Small intestine (tissue), 7 donors: ENCODE results near the gene EEFSEC. TPM values are rescaled to one million over a fixed set of nuclear protein-coding genes. Genes with fewer than 3 reads are reported as not detected.
A peak's percentile ranks its signal among the peaks of the same experiment; 100 is the strongest.

Source experiments
- DNase-seq, 2 donors: peaks; one replicate each; pipeline versions ENCODE4 v3.0.0 to v3.0.0-alpha.2; 2013
- FAIRE-seq: peaks from 2 replicates; lab custom pipeline; 2012; peaks lifted over from hg19 to GRCh38; lab: Jason Lieb, UNC
- H3K27ac ChIP-seq, 3 donors: one replicate each; pipeline ENCODE4 v1.5.1; 2013; ENCODE audit warnings: low read length in 2 of 3, mild to moderate bottlenecking in 2 of 3, control low read depth in 1 of 3, inconsistent platforms in 1 of 3, low read depth in 1 of 3, moderate library complexity in 1 of 3
- H3K27me3 ChIP-seq, 3 donors: one replicate each; pipeline ENCODE4 v1.6.1; 2013; ENCODE audit warnings: low read length in 3 of 3, inconsistent platforms in 1 of 3; ENCODE audit not compliant: control insufficient read depth in 3 of 3, insufficient read depth in 3 of 3
- H3K36me3 ChIP-seq, 3 donors: one replicate each; pipeline ENCODE4 v1.6.1; 2013; ENCODE audit warnings: low read length in 3 of 3, inconsistent platforms in 1 of 3, low read depth in 1 of 3, mild to moderate bottlenecking in 1 of 3, moderate library complexity in 1 of 3; ENCODE audit not compliant: control insufficient read depth in 3 of 3, insufficient read depth in 2 of 3
- H3K4me1 ChIP-seq, 3 donors: one replicate each; pipeline ENCODE4 v1.6.1; 2013; ENCODE audit warnings: low read length in 2 of 3, inconsistent platforms in 1 of 3, low read depth in 1 of 3, mild to moderate bottlenecking in 1 of 3, moderate library complexity in 1 of 3; ENCODE audit not compliant: control insufficient read depth in 3 of 3, insufficient read depth in 2 of 3
- H3K4me3 ChIP-seq, 3 donors: one replicate each; pipeline ENCODE4 v1.5.1; 2013; ENCODE audit warnings: low read length in 3 of 3, control low read depth in 1 of 3, inconsistent platforms in 1 of 3, low read depth in 1 of 3, mild to moderate bottlenecking in 1 of 3, moderate library complexity in 1 of 3
- H3K9me3 ChIP-seq, 2 donors: one replicate each; pipeline ENCODE4 v1.6.1; 2013; ENCODE audit warnings: low read depth in 1 of 2, low read length in 1 of 2; ENCODE audit not compliant: control insufficient read depth in 2 of 2, insufficient read depth in 1 of 2
- WGBS, 3 donors: extraction: QIAGEN DNeasy Blood & Tissue Kit; methylation state at CpG; one replicate each; pipeline ENCODE4 v1.1.7; 2013; 5-methylcytosine and 5-hydroxymethylcytosine counted together
- polyA plus RNA-seq, 4 donors: library from polyadenylated mRNA; stranded (reverse) in 3 of 4; unstranded in 1 of 4; fragments of 200-250 nt in 3 of 4; fragments of 120-200 nt in 1 of 4; gene quantifications; one replicate each; pipeline versions ENCODE4 v1.2.1 to v1.2.3, GENCODE V29; 2013
- donor health status: healthy with polysubstance abuse.
- donor health status: control.
- donor health status: control.
- donor health status: Bipolar disorder and iron deficiency.
- donor health status: healthy.

EEFSEC gene
- polyA plus RNA-seq, 4 donors = 4.9 to 29.0 (median 10.2) TPM

GRCh38 chr3:128359846-128360642 lies 206.8 kb downstream of the EEFSEC start:
- no peaks in the 10 kb centered on the region for H3K27me3 ChIP-seq
- peaks cover 0 to 52% (median 3%) of the 10 kb centered on the region in 3 donors for H3K36me3 ChIP-seq
- no peak for FAIRE-seq
- peak overlapping the region in 1 of 3 donors; percentile 62 for H3K27ac ChIP-seq
- WGBS, 3 donors = 86 to 95% (median 89%) methylated on average over 8 of the region's 8 CpGs
- H3K4me3 ChIP-seq = no peak overlapping the region
- DNase-seq = peak in 1 of 2 donors; percentile 50
- no peaks in the 10 kb centered on the region for H3K9me3 ChIP-seq
- H3K4me1 ChIP-seq = peaks cover 0 to 19% (median 0%) of the 10 kb centered on the region in 3 donors

GRCh38 chr3:128360705-128361271 lies 207.5 kb downstream of the EEFSEC start:
- FAIRE-seq (no peak), DNase-seq (no peak)
- peaks cover 0 to 19% (median 0%) of the 10 kb centered on the region in 3 donors for H3K4me1 ChIP-seq
- no peak overlapping the region for H3K4me3 ChIP-seq
- H3K27me3 ChIP-seq = no peaks in the 10 kb centered on the region
- H3K36me3 ChIP-seq = peaks cover 0 to 52% (median 3%) of the 10 kb centered on the region in 3 donors
- WGBS, 3 donors = 78 to 82% (median 80%) methylated on average over 6 of the region's 6 CpGs
- no peaks in the 10 kb centered on the region for H3K9me3 ChIP-seq
- no peak overlapping the region for H3K27ac ChIP-seq

- Histone ChIP-seq H3K4me1 (peaks cover 0 to 19% (median 0%) of the 10 kb centered on the region in 3 donors), H3K27ac (no peak overlapping the region), H3K4me3 (no peak overlapping the region), H3K27me3 (no peaks in the 10 kb centered on the region), H3K9me3 (no peaks in the 10 kb centered on the region), H3K36me3 (peaks cover 0 to 52% (median 3%) of the 10 kb centered on the region in 3 donors)
- DNase-seq (no peak), FAIRE-seq (no peak)
- WGBS, 3 donors = 91 to 95% (median 94%) methylated on average over 16 of the region's 16 CpGs
Measured at GRCh38 chr3:128362026-128362965, 209.0 kb downstream of the EEFSEC start.

GRCh38 chr3:128364291-128364690 lies 211.0 kb downstream of the EEFSEC start:
- Histone ChIP-seq H3K9me3 (no peaks in the 10 kb centered on the region), H3K4me3 (no peak overlapping the region), H3K27me3 (no peaks in the 10 kb centered on the region), H3K4me1 (peaks cover 0 to 19% (median 0%) of the 10 kb centered on the region in 3 donors), H3K27ac (no peak overlapping the region), H3K36me3 (peaks cover 0 to 54% (median 0%) of the 10 kb centered on the region in 3 donors)
- 87 to 97% (median 96%) methylated on average over 6 of the region's 6 CpGs for WGBS, 3 donors
- FAIRE-seq = no peak
- no peak for DNase-seq

- Histone ChIP-seq H3K27ac (no peak overlapping the region), H3K4me3 (no peak overlapping the region), H3K4me1 (peaks cover 0 to 13% (median 0%) of the 10 kb centered on the region in 3 donors), H3K36me3 (peaks cover 0 to 58% (median 0%) of the 10 kb centered on the region in 3 donors), H3K27me3 (no peaks in the 10 kb centered on the region), H3K9me3 (no peaks in the 10 kb centered on the region)
- FAIRE-seq (no peak), DNase-seq (no peak)
- whole genome bisulfite sequencing, 3 donors = 93 to 94% (median 94%) methylated on average over 7 of the region's 7 CpGs
Measured at GRCh38 chr3:128364808-128365360, 211.6 kb downstream of the EEFSEC start.

- Histone ChIP-seq H3K4me3 (no peak overlapping the region), H3K9me3 (no peaks in the 10 kb centered on the region), H3K27ac (no peak overlapping the region), H3K4me1 (peaks cover 0 to 2% (median 0%) of the 10 kb centered on the region in 3 donors), H3K36me3 (peaks cover 0 to 62% (median 0%) of the 10 kb centered on the region in 3 donors), H3K27me3 (no peaks in the 10 kb centered on the region)
- no peak for FAIRE-seq
- DNase-seq = no peak
- whole genome bisulfite sequencing, 3 donors = 93 to 96% (median 94%) methylated on average over 2 of the region's 2 CpGs
Measured at GRCh38 chr3:128366136-128366535, 212.9 kb downstream of the EEFSEC start.

GRCh38 chr3:128366652-128367051 lies 213.4 kb downstream of the EEFSEC start:
- WGBS, 3 donors = 82 to 85% (median 84%) methylated on average over 5 of the region's 5 CpGs
- Histone ChIP-seq H3K36me3 (peaks cover 0 to 58% (median 0%) of the 10 kb centered on the region in 3 donors), H3K4me3 (no peak overlapping the region), H3K27me3 (no peaks in the 10 kb centered on the region), H3K27ac (no peak overlapping the region), H3K9me3 (no peaks in the 10 kb centered on the region), H3K4me1 (no peaks in the 10 kb centered on the region)
- DNase-seq = no peak
- no peak for FAIRE-seq
